GM04504 (cell line): Measurements from ENCODE around the gene FSD2.
"Not testable (repeated sequence)": the region's sequence is repeated elsewhere in the genome, so short reads cannot be mapped to it uniquely, and the experiment has no call there.

Source experiments
- DNase-seq: peaks from one replicate; pipeline ENCODE4 v3.0.0-alpha.2; 2012; ENCODE audit warnings: low read depth

Gene FSD2

GRCh38 chr15:82737975-82738374 is 67.9 kb downstream of the FSD2 start:
- DNase-seq, result no peak

DNA sequence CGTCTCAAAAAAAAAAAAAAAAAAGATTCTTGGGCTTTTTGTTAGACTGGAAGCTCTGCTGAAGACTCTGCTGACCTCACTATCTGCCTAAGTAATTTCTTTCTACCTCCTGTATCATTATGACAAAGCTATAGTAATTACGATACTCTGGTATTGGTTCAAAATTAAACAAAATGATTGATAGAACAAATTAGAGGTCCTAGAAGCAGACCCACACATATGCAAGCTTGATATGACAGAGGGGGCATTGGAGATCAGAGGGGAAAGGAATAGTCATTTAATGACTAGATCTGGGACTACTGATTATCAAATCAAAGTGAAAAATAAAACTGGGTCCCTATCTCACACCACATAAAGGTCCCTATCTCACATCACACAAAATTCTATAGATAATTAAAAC is 74.3 kb downstream of the FSD2 start:
- DNase-seq, result no peak

GRCh38 chr15:82730022-82730530 is 75.8 kb downstream of the FSD2 start:
- no peak for DNase-seq

GRCh38 chr15:82726816-82727215 is 79.1 kb downstream of the FSD2 start:
- no peak for DNase-seq

DNA sequence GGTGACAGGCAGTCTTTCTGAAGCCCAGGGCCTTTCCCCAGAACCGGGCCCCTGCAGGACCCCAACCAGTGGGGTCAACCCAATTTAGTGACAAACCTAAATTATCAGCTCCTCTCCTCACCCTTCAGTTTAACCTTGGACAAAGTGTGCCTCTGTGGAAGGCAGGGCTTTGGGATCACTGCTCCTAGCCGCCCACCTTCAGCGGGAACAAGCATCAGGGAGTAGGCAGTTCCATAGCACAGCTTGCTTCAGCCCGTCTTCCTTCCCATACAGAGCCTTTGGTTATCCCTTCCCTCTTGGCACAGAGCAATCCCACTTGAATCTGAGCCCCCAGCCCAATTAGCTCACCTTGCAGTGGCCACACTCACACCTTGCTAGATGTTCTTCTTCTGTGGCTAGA is 90.9 kb downstream of the FSD2 start:
- DNase-seq, result no peak

DNA sequence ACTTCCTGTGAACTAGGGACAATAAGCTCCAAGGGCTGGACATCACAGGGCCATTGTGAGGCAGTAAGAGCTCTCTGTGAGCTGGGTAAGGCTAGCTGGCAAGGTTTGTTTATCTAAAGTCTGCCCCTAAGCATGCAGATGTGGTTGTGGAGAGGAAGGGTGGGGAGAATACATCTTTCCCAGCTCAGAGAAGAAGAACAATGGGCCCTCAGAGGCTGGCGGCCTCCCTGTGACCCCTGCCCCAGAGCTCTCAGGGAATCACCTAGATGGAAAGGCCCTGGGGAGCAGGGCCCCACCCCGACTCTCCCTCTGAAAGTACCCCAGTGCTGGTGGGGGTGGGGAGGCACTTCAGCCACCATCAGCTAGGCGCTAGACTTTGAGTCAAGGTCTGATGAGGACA is 91.9 kb downstream of the FSD2 start:
- DNase-seq, result no peak

GRCh38 chr15:82712036-82712435 is 93.8 kb downstream of the FSD2 start:
- DNase-seq, result no peak

- DNase-seq, result no peak
Measured at GRCh38 chr15:82710926-82711490, 94.9 kb downstream of the FSD2 start.

DNA sequence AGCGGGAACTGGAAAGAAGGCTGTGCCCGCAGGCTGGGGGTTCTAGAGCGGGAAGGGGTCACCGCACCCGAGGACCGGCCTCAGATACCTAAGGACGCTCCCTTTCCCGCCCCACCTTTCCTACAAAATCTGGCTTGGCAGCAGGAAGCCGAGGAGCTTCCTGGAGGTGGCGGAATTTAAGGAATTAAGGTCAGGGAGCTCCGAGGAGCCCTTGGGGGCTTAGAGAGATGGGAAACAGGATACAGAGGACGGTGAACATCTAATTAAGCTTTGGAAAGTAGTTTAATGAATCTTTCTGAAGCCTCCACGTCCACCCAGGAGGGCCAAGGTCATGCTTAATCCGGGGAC is 95.7 kb downstream of the FSD2 start:
- no peak for DNase-seq

- peak; percentile 21 for DNase-seq
Measured at GRCh38 chr15:82709421-82710207, 96.3 kb downstream of the FSD2 start, which contains the start of gene AP3B2. AP3B2 (minus strand) TSS chr15:82709875; CDS start chr15:82709706, 169 bp downstream.

DNA sequence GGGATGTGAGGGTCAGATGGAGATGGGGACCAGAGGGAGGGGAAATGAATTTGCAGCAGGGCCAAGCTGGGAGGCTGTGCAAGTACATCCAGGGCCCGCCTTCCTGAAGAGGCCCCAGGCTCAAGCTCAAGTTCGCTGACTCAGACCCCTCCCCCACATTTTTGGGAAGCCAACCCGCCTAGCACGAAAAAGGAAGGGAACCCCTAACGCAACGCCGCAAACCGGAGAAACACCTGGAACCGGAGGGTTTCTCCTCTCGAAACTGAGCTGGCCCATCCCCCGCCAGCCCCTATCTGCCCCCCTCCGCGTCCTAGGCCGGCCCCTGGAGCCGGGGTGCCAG is 96.8 kb downstream of the FSD2 start:
- no peak for DNase-seq

- DNase-seq, result not testable (repeated sequence)
Measured at GRCh38 chr15:82705856-82706255, 100.0 kb downstream of the FSD2 start.
